Measurements from ENCODE around the gene IGSF10.

Gene IGSF10

DNA sequence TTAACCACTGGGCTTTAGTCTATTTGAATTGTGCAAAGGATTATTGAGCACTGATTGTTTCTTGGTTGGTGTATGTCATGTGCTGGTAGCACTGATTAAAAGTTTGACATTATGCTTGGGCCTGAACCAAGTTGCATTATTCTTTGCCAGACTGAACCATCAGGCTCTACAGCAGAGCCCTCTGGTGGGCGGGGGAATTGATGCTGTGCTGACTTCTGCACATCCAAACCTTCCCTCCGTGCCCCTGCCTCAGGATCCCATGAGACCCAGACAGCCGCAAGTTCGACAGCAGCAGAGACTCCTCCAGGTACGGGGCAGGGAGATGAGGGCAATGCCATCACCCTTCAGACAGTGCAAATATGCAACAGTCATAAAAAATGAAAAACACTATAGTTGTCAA, 47.9 kb downstream of the IGSF10 start:
- DNase-seq: no peak

All from NCI-H1092 treated with DMSO at 0.1 percent for 48 hours (cell line).